ENCODE measurements around the gene ABHD3.

DNA sequence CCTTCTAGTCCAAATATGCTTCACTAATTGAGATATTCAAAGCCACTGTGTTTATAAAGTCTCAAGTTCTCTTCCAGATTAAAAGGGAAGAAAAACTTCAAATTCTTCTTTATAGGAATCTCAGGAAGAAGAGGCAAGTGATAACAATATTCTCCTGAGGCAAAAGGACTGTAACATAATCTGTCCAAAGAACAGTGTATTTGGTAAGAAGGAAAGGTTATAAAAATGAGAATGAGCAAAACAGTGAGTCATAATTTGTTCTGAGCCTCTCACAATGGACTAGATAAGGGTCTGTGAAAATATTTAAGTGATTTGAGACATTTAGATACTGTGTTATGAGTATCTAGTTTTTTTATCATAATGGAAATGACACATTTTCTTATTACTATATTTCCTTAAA lies 48.2 kb downstream of the ABHD3 start:
- TF ChIP-seq, protein P1, sequence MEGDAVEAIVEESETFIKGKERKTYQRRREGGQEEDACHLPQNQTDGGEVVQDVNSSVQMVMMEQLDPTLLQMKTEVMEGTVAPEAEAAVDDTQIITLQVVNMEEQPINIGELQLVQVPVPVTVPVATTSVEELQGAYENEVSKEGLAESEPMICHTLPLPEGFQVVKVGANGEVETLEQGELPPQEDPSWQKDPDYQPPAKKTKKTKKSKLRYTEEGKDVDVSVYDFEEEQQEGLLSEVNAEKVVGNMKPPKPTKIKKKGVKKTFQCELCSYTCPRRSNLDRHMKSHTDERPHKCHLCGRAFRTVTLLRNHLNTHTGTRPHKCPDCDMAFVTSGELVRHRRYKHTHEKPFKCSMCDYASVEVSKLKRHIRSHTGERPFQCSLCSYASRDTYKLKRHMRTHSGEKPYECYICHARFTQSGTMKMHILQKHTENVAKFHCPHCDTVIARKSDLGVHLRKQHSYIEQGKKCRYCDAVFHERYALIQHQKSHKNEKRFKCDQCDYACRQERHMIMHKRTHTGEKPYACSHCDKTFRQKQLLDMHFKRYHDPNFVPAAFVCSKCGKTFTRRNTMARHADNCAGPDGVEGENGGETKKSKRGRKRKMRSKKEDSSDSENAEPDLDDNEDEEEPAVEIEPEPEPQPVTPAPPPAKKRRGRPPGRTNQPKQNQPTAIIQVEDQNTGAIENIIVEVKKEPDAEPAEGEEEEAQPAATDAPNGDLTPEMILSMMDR (IDR thresholded peaks at IDR 0.05; ENCODE audit: control extremely low read depth in 1 of 3, insufficient read depth in 1 of 3, low read depth in 1 of 3, low read length in 3 of 3), result no peak
- TF ChIP-seq POLR2AphosphoS5 (IDR thresholded peaks at IDR 0.05; ENCODE audit: low read depth, low read length) (no peak), FOSL1 (IDR thresholded peaks at IDR 0.05; ENCODE audit: insufficient read depth, low read depth, low read length) (no peak), CBX8 (IDR thresholded peaks at IDR 0.05; ENCODE audit: borderline replicate concordance, low read depth, low read length) (no peak), POLR2A (IDR thresholded peaks at IDR 0.05; ENCODE audit: control extremely low read depth in 1 of 2, low read depth in 2 of 2, low read length in 2 of 2) (no peak), GABPA (IDR thresholded peaks at IDR 0.05; ENCODE audit: borderline replicate concordance, insufficient read depth, low read length) (no peak), SIRT6 (IDR thresholded peaks at IDR 0.05; ENCODE audit: low read length) (no peak), CREB1 (IDR thresholded peaks at IDR 0.05) (no peak)
- TF ChIP-seq, protein P2, sequence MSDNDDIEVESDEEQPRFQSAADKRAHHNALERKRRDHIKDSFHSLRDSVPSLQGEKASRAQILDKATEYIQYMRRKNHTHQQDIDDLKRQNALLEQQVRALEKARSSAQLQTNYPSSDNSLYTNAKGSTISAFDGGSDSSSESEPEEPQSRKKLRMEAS (IDR thresholded peaks at IDR 0.05), result no peak
- TF ChIP-seq, protein P3, sequence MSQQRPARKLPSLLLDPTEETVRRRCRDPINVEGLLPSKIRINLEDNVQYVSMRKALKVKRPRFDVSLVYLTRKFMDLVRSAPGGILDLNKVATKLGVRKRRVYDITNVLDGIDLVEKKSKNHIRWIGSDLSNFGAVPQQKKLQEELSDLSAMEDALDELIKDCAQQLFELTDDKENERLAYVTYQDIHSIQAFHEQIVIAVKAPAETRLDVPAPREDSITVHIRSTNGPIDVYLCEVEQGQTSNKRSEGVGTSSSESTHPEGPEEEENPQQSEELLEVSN (IDR thresholded peaks at IDR 0.05), result no peak
- TF ChIP-seq, protein P4, sequence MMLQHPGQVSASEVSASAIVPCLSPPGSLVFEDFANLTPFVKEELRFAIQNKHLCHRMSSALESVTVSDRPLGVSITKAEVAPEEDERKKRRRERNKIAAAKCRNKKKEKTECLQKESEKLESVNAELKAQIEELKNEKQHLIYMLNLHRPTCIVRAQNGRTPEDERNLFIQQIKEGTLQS (IDR thresholded peaks at IDR 0.05; ENCODE audit: insufficient read depth, low read depth, low read length), result no peak

Data from H1 (cell line).